Mesenteric fat pad (tissue), 1 donor: ENCODE measurements around the gene DISP3. TPM values are rescaled to one million over a fixed set of nuclear protein-coding genes. Genes with fewer than 3 reads are reported as not detected.

ENCODE experiments used
- DNase-seq: peaks from one replicate; pipeline ENCODE4 v3.0.0-alpha.2; 2020; ENCODE audit warnings: low spot score
- long read RNA-seq: library from polyadenylated mRNA; unstranded; transcript quantifications from one replicate; pipeline ENCODE4 v2.0.0, GENCODE V29; 2020
- total RNA-seq: library from RNA; stranded (reverse); fragmentation: NEBNext Ultra II Directional; extraction: Animal tissue kit (Norgen Biotek cat#: 25700); gene quantifications from one replicate; pipeline ENCODE4 v1.2.1, GENCODE V29; 2021
- donor health status: DM: yes; HTN: yes; CAD: no.

The DISP3 gene, protein sequence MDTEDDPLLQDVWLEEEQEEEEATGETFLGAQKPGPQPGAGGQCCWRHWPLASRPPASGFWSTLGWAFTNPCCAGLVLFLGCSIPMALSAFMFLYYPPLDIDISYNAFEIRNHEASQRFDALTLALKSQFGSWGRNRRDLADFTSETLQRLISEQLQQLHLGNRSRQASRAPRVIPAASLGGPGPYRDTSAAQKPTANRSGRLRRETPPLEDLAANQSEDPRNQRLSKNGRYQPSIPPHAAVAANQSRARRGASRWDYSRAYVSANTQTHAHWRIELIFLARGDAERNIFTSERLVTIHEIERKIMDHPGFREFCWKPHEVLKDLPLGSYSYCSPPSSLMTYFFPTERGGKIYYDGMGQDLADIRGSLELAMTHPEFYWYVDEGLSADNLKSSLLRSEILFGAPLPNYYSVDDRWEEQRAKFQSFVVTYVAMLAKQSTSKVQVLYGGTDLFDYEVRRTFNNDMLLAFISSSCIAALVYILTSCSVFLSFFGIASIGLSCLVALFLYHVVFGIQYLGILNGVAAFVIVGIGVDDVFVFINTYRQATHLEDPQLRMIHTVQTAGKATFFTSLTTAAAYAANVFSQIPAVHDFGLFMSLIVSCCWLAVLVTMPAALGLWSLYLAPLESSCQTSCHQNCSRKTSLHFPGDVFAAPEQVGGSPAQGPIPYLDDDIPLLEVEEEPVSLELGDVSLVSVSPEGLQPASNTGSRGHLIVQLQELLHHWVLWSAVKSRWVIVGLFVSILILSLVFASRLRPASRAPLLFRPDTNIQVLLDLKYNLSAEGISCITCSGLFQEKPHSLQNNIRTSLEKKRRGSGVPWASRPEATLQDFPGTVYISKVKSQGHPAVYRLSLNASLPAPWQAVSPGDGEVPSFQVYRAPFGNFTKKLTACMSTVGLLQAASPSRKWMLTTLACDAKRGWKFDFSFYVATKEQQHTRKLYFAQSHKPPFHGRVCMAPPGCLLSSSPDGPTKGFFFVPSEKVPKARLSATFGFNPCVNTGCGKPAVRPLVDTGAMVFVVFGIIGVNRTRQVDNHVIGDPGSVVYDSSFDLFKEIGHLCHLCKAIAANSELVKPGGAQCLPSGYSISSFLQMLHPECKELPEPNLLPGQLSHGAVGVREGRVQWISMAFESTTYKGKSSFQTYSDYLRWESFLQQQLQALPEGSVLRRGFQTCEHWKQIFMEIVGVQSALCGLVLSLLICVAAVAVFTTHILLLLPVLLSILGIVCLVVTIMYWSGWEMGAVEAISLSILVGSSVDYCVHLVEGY (N-terminal part only)
- not detected for total RNA-seq
- long read RNA-seq, result 0 reads

GRCh38 chr1:11478571-11479374 is at the start of gene DISP3:
Gene DISP3, plus strand, starts transcription at chr1:11479155. Its CDS starts 21,838 bp downstream, at chr1:11500993.
- DNase-seq, result no peak

DNA sequence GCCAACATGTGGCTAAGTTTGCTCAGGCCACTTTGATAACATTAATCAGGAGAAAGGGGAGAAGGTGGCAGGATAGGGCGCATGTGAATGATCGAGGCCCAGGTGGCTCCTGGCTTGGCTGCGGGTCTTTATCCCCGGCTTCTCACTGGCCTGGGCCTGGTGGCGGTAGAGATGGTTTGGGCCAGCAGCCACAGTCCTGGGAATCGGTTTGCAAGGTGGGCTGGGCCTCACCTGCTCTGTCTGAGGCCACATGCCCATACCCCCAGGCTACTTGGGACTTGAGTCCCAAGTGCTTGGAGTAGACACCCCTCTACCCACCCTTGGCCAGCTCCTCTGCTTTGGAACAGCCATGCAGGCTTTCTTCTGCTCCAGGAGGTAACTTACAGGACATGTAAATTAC is 49.7 kb upstream of the DISP3 start:
- DNase-seq, result no peak

DNA sequence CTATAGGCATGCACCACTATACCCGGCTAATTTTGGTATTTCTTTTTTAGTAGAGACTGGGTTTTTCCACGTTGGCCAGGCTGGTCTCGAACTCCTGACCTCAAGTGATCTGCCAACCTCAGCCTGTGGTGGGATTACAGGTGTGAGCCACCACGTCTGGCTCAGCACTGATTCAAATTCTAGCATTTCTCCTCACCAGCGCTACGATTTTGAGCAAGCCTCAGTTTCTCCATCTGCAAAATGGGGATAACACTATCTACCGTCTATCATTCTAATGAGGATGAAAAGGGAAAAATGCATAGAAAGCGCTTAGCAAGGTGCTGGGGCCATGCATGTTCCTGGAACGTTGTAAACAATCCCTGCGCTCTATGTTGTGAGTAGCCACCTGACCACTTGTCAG is 49.0 kb upstream of the DISP3 start:
- no peak for DNase-seq

GRCh38 chr1:11431941-11432507 is 46.9 kb upstream of the DISP3 start:
- no peak for DNase-seq

GRCh38 chr1:11432526-11432925 is 46.4 kb upstream of the DISP3 start:
- DNase-seq, result no peak

- DNase-seq, result no peak
Observed at GRCh38 chr1:11434501-11434900, 44.5 kb upstream of the DISP3 start.

DNA sequence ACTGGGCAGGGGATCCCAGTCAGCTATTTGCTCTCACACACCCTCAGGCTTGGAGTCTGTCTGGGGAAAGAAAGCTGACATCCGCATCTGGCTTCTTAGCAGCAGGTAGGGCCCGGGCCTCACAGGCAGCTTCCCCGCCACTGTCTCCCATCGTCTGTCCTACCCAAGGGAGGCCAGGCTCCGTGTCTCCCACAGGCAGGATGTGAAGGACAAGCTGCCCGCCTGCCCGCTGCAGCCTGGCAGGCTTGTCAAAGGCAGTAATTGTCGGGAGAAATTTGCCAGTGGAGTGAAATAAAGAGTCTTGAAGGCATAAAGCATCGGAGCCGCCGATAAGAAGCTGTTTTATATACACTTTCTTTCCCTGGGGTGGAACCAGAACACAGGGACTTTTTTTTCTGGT is 44.0 kb upstream of the DISP3 start:
- no peak for DNase-seq

- no peak for DNase-seq
Observed at GRCh38 chr1:11438996-11439395, 40.0 kb upstream of the DISP3 start.

DNA sequence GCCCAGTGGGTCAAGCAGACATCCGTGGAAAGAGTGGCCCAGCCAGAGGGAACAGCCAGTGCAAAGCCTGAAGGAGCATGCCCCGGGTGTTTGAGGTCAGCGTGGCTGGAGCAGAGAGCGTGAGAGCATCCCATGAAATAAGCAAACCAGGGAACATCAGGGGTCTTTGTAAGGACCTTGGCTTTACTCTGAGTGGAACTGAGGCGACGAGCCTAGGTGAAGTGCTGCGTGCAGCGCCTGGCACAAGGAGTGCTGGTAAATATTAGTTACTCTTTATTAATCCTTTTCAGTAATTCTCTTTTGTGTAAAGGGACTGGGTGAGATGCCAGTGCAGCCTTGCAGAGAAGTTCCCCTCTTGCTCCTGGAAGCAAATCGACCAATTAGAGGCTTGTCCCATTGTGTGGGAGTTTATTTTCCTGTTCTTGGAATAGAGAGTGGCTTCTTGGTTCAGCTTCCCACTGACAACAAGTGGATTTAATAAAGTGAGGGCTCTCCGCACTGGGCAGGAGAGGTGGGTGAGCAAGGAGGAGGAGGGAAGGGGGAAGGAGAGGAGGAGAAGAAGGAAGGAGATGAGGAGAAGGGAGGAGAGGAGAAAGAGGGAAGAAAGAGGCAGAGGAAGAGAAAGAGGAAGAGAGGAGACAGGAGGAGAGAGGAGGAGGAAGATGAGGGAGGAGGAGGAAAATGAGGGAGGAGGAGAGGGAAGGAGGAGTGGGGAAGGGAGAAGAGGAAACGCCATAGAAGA is 37.6 kb upstream of the DISP3 start:
- no peak for DNase-seq

DNA sequence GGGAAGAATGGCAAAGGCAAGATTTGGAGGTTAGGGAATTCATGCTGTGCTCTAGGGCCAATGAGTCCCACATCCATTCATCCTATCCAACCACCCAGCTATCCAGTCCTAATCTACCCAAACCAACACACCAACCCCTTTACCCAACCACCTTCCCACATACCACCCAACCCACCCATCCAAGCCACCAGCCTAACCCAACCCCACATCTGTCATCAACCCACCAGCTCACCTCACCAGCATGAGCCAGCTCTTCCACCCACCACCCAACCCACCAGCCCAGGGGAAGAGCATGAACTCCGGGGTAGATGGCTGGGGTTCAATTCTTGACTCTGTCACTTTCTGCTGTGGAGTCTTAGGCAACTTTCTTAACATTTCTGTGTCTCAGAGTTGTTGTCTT is 35.9 kb upstream of the DISP3 start:
- no peak for DNase-seq

- DNase-seq, result no peak
Observed at GRCh38 chr1:11443961-11444658, 34.8 kb upstream of the DISP3 start.

GRCh38 chr1:11444907-11445306 is 34.0 kb upstream of the DISP3 start:
- DNase-seq, result no peak

DNA sequence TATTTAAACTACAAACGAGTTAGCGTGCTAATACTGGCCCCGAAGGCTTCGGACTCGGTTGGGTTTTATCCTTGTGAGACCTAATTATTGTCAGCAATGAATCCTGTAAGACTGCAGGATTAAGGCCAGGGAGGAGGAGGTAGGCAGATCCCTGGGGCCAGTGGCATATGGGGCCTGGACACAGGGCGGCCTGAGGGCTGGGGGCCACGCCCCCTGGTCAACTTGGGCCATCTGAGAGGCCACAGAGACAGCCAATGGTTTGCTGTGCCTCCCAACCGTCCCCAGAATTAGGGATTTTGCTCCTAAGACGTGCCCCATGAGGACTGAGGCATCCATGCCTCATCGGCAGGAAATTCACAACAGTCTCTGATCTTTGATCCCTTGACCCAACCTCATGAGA is 31.1 kb upstream of the DISP3 start:
- no peak for DNase-seq

- DNase-seq, result no peak
Observed at GRCh38 chr1:11448373-11449099, 30.4 kb upstream of the DISP3 start.

- no peak for DNase-seq
Observed at GRCh38 chr1:11449100-11449403, 29.9 kb upstream of the DISP3 start.

- DNase-seq, result no peak
Observed at GRCh38 chr1:11450310-11450709, 28.6 kb upstream of the DISP3 start.

DNA sequence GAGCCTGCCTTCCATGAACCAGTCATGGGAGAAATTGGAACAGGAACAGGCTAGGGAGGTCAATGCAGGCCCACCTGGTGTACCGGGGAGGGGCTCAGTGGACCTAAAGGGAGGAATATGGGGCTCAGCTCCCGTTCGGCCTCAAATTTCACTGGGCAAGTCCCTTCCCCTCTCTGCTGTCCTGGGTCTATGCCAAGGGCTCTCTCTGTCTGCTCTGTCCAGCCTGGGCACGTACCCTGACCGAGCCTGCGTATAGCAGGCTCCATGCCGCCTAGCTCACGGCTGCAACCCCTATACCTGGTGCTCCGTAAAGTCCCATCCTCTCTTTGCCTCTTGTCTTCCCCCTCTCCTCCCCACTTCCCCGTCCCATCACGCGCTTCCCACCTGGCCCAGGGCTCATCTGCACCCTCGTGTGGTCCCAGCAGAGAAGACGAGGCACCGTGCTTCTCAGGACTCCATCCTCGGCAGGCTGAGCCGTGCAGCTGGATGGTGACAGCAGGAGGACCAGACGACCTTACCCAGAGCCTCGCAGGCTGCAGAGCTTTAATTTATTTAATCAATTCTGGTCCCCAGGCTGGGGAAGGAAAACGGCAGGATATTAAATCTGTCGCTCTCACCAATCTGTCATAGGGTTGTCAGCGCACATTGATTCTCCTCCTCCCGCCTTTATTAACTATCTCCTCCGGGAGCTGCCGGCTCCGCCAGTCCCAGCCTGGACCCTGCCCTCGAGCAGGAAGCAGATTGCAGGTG is 25.0 kb upstream of the DISP3 start:
- DNase-seq, result no peak
